Dermis blood vessel endothelial cell (primary cell): ENCODE measurements around the gene MYZAP. TPM values are rescaled to one million over a fixed set of nuclear protein-coding genes. Genes with fewer than 3 reads are reported as not detected.

Experiments used
- DNase-seq: peaks from one replicate; pipeline ENCODE4 v3.0.0; 2010
- total RNA-seq: library from RNA; depleted of rRNA; stranded (reverse); fragments of >200 nt; gene quantifications from 2 replicates; pipeline ENCODE4 v1.2.3, GENCODE V29; 2014

MYZAP gene
- total RNA-seq, 1 donor from 2014 or later: 82.5 TPM

DNA sequence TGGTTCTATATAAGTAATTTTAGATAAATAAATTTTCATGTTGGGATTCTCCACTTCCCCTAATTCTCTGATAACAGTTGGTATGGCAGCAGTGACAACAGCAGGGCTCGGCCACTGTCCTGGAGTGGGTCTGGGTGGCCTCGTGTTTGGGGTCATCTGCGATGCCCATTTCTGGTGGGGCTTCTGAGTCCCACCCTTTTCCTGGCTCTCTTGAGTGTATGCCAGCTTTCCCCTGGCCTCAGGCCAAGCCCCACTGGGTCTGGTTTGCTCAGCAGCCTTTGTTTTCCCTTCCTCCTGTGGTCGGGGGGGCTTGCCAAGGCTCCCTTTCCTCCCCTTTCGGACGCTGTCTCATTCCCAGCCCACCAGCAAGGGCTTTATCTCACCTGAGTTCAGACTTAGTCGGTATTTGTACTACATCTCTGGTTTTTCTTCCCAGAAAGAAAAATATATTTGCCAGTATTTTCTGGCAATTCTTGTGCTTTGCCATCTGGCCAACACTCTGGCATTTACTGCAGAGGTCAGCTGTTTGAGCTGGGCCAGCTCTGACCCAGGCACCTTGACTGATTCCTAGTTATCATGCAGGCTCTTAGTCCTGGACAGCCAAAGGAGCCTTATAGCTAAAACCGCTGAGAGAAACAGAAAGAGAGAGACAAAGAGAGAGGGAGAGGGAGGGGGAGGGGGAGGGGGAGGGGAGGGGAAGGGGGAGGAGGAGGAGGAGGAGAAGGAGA, 35.2 kb downstream of the MYZAP start:
- peak; percentile 64 for DNase-seq

- DNase-seq: no peak
These were observed 39.8 kb downstream of the MYZAP start for GRCh38 chr15:57631386-57632110.

- no peak for DNase-seq
These were observed 42.6 kb downstream of the MYZAP start for GRCh38 chr15:57634290-57634689.

DNA sequence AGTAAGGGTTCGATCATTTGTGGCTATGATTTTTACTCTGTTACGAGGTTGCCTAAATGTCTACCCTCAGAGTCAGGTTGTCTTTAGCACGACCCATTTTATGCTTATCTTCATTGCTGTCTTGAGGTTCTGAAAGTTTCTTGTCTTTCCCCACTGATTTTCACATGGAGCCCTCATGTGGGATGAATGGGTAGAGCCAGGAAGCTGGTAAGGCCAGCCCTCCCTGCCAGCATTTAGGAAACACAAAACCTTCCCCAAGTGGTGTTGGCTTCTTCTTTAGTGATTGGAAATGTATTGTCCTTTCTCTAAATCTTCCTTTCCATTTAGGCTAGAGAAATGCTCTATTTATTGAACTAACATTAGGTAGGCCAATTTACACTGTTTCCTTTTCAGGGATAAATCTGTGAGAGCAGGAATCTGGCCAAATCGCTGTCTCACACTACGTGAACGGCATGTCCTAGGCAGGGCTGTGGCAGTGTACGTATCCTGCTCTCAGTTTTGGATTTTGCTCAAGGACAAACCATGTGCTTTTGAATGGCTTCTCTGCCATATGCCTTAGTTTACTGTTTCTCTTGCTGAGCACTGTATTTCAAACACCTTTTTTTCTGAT, 43.7 kb downstream of the MYZAP start:
- DNase-seq: peak; percentile 44

GRCh38 chr15:57637846-57638245, 46.1 kb downstream of the MYZAP start:
- peak; percentile 80 for DNase-seq

- DNase-seq: no peak
These were observed 47.6 kb downstream of the MYZAP start for GRCh38 chr15:57639306-57639705.

GRCh38 chr15:57640930-57641682, 49.4 kb downstream of the MYZAP start:
- peak; percentile 70 for DNase-seq

GRCh38 chr15:57643826-57644225, 52.1 kb downstream of the MYZAP start:
- DNase-seq: no peak

DNA sequence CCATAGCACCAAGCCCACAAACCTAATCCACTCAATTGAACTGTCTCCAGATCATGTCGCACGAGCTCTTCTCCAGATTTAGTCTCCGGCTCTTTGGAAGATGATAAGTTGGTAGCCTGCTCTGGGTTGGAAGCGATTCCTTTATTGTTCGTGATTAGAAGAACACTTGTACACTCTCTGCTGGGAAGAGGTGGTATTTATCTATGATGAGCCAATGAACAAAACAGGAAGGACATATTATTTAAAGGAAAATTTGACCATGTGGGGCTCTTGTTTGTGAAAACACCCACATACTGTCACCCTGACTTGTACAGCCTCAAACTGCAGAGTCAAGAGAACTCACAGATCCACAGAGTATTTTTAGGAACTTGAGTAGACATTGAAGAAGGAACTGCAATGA, 54.4 kb downstream of the MYZAP start:
- no peak for DNase-seq

- peak; percentile 73 for DNase-seq
These were observed 55.5 kb downstream of the MYZAP start for GRCh38 chr15:57647071-57647790.

GRCh38 chr15:57647791-57648130, 56.1 kb downstream of the MYZAP start:
- peak; percentile 73 for DNase-seq

DNA sequence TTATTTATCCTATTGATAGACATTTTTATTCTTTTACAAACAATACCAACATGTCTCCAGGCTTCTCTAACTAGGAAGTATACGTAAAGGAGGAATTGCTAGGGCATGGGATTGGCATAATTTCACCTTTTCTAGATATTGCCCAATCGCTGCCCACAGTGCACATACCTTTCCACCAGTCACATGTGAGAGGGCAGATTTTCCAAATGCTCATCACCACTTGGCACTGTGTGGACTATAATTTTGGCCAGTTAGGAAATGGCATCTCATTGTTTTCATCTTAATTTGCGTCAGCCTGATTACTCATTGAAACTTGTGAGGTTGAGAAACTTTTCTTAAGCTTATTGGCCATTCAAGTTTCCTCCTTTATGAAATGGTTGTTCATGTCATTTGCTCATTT, 57.4 kb downstream of the MYZAP start:
- peak; percentile 34 for DNase-seq

DNA sequence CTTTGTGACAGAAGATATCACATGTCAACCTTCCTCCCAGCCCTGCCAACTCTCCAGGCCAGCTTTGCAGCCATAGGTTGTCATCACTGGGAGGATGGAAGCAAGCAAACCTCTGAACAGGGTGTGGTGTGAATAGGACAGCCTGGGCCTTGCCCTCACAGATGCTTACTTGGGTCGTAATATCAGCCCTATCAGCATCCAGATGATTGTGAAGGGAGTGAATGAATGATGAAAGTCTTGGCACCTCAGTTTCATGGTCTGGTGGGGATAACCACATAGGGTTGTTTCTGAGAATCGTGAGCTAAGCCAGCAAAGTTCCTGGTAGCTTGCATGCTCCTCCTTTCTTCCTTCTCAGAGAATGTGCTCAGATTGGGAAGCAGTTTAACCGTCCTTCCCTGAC, 59.7 kb downstream of the MYZAP start:
- no peak for DNase-seq

GRCh38 chr15:57652481-57652880, 60.8 kb downstream of the MYZAP start:
- no peak for DNase-seq

DNA sequence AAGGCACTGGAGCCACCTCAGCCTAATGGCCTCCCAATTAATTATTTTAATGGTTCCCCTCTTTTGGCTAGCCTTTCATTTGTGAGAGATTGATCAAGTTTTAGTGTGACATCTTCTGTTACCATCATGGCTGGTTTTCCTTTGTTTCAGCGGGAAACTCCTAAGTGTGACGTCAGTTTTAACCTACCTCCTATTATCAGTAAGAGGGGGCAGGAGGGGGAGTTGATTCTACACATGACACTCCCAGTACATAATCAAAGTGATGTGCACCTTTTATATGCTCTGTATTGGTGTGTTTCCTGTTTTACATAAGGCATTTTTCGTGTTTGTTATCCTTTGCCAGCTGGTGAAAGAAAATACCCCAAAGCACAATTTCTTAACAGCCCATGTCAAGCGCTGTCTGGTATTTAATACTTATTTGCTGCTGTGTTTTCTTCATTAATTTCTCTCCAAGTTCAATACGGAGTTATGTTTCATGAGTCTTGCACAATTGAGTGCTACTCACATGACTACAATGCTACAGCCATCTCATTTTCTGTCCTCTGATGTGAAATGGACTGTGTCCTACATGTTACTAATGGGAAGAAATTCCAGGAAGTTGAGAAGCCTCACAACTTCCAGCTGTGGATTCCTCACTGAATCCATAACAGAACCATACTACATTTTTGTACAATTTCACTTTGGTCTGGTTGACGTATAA, 62.6 kb downstream of the MYZAP start:
- DNase-seq: no peak

DNA sequence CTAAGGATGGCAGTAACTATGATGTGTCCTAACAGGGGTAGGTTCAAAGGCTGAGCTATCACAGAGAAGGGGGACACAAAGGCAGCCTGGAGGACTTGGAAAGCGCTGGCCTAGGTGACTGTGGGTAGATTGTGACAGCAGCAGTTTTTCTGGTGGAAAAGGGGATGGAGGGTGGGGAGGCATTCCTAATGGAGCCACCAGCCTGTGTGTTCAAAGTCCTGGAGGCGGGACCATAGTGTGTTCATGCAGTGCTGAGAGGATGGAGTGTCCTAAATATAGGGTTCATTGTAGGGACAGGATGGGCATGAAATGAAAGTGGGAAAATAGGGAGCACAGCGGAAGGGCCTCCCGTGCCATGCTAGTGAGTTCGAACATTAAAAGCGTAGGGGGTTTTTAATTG, 63.3 kb downstream of the MYZAP start:
- no peak for DNase-seq

DNA sequence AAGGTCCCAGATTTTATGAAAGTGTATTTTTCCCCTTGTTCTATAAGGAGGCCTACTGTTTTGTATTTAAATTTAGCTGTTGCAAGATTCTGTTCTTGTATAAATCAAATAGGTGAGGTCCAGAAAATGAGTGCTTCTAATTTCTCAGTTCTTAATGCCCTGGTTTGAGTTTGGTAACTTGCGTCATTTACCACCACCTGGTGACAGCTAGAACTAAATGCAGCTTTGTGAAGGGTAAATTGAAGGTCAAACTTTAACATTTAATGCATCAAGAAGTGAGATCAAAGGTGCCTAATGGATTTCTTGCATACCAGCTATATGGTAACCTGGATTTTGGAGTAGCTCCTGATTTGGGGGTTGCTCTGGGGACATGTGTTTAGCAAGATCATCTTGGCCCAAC, 64.1 kb downstream of the MYZAP start:
- peak; percentile 27 for DNase-seq

DNA sequence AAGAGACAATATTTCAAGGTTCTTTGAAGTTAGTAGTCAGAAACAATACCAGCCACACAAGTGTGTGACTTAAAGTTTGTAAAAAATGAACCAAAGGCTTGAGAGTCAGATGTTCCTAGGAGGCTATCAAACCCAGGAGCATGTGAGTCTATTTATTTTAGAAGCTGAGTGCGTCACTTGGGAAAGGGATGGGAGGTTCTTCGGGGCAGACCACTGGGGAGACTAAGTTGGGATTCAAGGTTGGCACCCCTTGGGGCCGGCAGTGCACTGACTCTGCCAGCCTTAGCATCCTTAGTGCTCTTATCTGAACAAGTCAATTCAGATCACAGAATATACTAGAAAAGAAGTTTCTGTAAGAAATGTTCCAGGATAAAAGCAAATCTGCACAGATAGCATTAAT, 64.7 kb downstream of the MYZAP start:
- no peak for DNase-seq

DNA sequence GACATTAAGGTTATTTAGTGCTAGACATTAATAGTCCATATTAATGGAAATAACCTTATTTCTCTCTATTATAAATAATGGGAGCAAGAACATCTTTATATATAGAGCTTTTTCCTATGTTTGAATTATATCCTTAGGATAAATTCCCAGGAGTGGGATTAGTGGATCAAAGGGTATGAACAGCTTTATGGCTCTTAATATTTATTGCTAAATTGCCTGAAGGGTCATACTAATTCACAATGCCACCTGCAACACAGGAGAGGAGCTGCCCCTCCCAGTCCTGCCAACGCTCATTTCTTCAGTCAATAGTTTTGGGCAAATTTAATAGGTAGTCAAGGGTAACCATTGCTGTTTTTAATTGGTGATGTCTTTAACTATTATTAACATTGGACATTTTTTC, 65.9 kb downstream of the MYZAP start:
- DNase-seq: no peak

- no peak for DNase-seq
These were observed 70.5 kb downstream of the MYZAP start for GRCh38 chr15:57662091-57662744.

- DNase-seq: peak; percentile 27
These were observed 71.1 kb downstream of the MYZAP start for GRCh38 chr15:57662802-57663201.
